GM21526 (cell line): Measurements from ENCODE around the gene ELF5.

Source experiments
- ATAC-seq: cut with Tn5 transposase; IDR thresholded peaks from one replicate; pipeline ENCODE4 v1.9.1; 2021; ENCODE audit warnings: moderate library complexity; ENCODE audit not compliant: unreplicated experiment, low FRiP score

The ELF5 gene

DNA sequence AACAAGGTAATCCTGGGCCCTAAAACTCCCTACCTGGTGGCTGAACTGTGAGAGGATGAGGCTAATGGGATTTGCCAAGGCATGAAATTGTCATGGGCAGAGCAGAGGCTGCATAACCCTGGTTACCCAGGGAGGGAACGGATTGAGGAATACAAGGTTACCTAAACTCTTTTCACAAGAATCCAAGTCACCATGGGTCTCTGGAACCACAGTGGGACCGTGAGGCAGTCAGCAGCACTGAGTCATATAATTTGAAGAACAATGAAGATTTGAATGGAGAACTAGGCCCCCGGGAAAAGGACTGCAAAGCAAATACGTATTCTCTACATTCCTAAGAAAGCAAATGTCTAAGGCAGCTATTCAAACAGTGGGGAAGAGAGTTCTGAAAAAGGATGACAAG, 55.1 kb downstream of the ELF5 start:
- no peak for ATAC-seq

DNA sequence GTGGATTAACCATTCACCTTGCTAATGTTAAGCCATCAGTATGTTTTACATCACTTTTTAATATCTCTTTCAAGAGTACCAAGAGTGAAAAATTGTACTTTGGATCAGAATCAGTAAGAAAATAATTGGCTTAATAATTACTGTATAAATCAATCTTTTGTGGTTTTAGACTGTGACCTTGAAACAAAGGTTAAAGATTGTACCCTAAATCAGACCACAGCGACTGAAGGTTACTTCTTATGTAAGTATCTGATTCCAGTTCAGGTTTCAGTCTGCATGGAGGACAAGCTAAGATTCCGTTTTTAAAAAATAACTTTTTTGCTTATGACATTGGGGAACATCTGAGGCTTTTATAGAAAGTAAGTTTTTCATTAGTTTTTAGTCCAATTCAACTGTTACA, 56.0 kb downstream of the ELF5 start:
- ATAC-seq = no peak

DNA sequence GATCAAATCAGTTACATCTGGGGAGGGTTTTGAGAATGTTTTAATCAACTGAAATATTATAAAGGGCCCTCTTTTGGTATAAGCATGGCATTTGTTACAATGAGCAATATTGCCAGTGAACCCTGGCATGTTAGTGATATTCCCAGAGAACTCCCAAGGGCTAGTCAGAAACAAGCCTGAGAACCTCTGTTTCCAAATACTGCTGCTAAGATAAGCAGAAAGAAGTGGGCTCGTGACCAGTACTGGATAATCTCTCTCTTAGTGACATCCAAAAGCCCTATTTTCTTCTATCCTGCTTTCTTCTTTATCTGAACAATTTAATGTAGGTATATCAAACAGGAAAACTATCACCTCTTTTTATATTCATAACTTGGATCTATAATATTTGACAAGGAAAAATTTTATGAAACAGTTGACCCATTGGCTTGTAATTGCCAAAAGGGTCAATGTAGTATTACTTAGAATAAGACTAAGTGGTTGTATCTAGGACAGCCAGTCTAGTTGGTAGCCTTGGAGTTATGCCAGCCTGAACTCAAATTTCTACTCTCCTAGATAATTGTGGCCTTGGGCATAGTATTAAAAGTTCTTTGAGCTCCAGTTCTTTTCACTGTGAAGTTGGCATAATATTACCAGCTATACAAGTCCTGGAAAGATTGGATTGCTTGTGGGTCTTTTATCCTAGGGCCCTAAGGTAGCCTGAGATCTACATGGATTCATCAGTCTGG, 59.1 kb downstream of the ELF5 start:
- ATAC-seq = no peak

DNA sequence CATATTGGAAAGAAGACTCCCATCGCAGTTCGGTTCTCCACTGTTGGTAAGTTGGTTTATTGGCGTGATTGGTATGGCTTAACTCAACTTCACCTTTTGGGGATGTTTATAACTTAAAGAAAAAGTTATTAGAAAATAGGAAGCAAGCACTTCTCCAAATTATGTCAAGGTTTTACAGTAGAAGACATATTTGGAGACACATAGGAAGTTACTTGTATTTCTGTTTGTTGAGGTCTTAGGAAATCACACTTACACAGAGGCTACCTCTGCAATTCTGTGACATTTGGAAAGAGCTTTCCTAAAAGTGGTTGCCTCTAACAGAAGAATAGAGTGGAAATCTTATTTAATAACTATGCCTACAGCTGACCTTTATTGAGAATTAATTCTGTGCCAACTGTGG, 62.5 kb downstream of the ELF5 start:
- ATAC-seq = no peak

DNA sequence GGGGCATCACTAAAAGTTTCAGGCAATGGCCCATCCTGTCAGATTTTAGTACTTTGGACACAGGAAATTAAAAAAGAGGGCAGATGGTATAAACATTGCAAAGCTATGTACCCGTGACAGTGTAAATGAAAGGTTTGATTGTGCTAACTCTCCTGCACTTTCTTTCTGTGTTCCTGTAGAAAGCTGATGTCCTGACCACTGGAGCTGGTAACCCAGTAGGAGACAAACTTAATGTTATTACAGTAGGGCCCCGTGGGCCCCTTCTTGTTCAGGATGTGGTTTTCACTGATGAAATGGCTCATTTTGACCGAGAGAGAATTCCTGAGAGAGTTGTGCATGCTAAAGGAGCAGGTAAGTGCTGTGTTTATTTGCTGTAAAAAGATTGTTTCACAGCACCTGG, 64.6 kb downstream of the ELF5 start:
- ATAC-seq = no peak

DNA sequence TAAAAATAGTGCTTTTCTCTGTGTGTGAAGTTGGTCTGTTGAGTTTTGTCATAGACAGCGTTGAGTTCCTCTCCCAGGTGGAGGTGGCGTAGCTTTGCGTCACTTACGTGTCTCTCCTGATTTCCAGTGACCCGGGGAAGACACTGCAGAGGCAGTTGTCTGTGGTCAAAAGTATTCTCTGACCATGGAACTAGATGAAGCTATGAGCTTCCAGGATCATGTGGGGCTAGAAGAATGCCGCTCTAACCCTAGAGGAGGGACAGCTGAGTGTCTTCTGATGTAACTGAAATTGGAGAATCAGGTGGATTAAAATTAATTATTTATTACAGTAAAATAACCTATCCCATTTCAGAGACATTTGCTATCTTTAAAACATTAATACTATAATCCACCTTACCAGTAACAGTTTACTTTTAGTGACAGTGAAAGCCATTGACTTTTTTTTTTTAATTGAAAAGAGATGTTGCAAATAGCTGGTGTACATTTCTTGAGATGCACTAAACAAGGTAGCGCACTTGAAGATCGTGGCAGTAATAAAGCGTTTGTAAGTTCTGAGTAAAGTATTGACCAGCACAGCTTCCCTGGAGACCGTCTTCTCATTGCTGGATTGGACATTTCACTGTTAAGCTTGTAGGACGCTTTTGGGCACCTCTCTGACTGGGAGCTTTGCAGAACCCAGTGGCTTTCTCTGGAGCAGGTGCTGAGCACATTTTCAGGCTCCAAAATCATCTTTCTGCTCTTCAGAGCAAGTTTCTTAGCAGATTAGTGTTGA, 65.2 kb downstream of the ELF5 start:
- ATAC-seq = no peak

DNA sequence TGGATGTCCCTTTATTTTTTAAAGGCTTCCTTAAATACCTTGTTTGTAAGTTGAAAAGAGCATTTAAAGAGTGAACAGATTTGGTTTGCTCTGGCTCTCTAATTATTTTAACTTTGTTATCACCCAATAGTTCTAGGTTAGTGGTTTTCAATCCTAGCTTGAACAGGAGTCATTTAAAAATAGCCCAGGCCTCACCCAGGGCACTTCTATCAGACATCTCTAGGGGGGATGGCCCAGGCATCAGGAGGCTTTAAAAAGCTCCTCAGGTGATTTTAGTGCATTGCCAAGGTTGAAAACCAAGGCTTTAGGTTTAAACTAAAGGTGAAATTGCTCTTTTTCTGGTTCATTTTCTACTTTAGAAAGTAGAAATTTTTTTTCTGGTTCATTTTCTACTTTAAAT, 66.5 kb downstream of the ELF5 start:
- no peak for ATAC-seq

DNA sequence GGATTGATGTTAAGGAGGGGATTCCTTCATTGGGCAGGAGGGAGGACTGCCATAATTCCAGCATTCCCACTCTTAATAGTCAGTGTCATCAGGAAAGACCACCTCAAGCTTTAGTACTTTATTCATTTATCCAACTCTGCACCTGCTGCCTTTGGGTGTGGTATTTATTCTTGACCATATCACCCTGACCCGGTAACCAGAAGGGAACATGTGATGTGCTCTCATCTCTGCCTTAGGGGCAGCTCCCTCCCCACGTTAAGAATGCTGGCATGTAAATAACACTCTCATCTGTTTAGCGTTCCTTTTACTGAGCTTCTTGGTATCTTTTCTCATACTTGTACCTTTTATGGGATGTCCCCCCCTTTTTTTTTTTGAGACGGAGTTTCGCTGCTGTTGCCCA, 67.2 kb downstream of the ELF5 start:
- ATAC-seq = no peak

DNA sequence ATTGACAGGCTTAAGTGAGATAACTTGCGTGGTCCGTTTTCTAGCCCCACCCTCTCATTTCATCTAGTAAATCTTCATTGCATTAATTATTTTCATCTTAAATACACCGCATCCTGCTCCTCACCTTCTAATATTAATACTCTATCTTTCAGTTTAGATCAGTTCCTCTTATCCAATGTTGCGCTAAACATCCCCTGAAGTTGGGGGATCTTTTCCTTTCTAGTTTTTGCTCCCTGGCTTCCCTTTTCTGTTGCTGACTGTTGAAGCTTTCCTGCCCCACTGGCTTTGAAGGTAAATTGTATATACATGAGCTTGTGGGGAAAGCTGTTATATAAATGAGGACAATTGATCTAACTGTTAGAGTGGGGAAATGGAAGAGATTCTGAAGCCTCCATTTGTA, 67.6 kb downstream of the ELF5 start:
- ATAC-seq = no peak

DNA sequence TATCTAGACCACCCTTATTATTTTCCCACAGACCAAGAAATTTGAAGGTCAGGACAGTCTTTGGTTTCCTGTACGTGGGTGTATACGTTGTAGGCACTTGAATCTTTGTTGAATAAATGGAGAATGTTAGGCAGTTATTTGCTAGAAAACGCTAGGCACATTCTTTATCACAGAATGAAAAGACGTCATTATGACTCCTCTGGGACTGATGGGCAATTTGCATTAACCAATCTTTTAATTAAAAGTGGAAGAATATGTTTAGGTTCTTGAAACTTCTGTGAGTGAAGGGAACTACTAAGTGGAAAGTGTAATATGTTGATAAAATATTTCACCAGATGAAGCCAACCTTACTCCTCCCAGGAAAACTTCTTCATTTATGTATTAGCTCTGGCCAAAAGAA, 69.2 kb downstream of the ELF5 start:
- no peak for ATAC-seq

DNA sequence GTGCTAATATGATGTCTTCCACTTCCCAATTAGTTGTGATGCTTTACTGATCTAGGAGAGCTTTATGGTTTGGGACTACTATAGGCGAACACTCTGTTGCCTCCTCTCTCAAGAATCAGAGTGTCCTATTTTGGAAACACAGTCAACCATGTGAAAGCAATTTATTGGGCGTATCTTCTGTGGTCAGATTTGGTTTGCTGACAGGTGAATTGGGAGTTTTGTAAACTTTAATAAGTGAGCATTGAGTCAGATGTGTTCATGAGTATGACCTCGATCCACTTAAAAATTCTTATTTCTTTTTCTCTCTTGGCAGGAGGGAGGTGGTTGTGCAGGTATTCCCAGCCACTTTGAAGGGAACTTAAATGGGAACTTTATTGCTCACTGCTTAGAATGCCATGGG, 70.5 kb downstream of the ELF5 start:
- no peak for ATAC-seq

DNA sequence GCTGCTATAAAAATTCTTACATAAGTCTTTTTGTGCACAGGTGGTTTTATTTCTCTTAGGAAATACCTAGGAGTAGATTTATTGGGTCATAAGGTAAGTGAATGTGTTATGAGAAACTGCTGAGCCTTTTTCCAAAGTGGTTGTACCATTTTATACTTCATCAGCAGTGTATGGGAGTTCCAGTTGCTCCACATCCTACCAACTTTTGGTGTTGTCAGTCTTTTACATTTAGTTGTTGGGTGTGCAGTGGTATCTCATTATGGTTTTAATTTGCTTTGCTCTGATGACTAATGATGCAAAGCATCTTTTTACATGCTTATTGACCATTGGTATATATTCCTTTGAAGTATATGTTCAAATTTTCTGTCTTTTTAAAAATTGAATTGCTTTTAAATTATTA, 71.8 kb downstream of the ELF5 start:
- no peak for ATAC-seq

DNA sequence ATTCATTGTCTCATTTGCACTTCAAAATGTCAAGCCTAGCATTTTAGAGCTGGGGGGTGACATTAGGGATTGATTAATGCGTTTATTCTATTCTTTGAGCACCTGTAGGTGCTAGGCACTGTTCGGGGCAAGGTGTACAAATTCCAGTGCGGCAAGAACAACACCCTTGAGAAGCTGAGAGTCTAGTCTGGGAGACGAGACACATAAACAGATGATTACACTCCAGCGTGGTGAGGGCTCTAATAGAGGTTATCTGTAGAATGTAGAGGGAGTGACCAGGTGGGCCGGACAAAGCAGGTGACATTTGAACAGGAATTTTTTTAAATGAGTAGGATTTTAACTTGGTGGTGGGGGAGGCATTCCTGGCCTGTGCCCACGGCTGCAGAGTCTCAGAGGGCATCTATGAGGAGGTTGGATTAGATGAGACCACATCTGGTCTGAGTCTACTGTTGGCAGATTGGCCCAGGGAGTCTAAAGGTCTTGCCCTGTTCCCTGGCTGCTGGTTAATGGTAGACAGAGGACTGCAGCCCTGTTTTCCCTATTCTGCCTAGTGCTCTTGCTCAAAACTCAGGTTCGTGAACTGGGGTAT, 73.9 kb downstream of the ELF5 start:
- no peak for ATAC-seq

DNA sequence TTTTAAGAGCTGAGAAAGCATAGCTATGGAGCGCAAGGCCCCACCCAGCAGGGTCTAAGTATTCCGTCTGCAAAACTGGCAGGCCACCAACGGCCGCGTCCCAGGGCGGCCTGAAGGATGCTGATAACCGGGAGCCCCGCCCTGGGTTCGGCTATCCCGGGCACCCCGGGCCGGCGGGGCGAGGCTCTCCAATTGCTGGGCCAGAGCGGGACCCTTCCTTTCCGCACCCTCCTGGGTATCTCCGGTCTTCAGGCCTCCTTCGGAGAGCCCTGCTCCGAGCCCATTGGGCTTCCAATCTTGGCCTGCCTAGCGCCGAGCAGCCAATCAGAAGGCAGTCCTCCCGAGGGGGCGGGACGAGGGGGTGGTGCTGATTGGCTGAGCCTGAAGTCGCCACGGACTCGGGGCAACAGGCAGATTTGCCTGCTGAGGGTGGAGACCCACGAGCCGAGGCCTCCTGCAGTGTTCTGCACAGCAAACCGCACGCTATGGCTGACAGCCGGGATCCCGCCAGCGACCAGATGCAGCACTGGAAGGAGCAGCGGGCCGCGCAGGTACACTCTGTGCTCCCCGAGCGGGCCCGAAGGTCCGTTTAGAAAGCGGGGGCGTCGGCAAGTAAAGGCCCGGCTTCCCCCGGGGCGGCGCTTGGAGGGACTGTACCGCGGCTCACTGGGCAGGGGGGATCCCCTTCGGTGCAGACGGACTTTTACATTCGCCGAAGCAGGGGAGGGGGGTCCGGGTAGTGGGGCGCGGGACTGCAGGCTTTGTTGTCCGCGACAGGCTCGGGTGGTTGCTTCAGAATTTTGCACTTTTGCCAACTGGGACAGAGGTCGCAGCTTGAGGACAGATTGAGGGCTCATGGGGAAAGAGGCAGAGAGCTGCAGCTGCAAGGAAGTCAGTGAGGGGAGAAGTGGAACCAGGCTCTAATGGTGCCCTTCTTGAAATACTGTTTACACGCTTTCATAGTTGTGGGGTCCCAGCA, 74.8 kb downstream of the ELF5 start, which contains the start of gene CAT:
TSS of gene CAT (plus strand) at position 406 of the 979 bp plus-strand sequence. CDS start at position 486, 80 bp downstream.
- ATAC-seq = peak; percentile 97

DNA sequence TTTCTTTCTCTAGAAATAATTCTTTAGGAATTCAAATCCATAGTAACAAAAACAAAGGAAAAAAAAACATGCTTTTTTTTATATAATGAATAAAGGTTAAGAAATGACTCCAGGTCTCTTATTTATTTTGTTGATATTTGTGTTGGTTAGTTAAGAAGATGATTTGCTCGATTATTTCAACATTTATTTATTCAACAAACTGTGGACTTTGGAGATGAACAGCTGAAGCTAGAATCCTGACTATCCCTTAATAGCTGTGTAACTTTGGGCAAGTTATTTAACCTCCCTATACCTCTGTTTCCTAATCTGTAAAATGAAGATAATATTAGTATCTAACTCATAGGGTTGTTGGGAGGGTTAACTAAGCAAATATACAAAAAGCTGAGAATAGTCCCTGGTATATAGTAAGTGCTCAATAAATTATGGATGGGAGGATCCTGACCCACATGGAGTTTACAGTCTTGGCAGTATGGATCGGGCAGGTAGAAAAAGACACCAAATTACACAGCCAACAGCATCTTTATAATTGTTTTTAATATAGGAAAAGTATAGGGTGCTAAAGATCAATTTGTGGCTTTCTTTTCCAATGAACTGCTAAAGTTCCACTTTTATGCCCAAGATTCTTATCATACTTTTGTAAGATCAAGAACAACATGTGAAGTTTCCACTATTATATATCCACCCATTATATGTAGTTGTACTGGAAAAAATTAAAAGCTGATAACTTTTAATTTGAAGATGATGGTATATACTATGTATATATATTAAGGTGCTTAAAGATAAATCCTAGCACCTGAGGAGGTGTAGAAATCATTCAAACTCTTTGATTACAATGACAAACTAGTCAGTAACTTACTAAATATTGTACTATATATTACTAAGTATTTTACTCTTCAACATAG, 76.1 kb downstream of the ELF5 start:
- no peak for ATAC-seq

DNA sequence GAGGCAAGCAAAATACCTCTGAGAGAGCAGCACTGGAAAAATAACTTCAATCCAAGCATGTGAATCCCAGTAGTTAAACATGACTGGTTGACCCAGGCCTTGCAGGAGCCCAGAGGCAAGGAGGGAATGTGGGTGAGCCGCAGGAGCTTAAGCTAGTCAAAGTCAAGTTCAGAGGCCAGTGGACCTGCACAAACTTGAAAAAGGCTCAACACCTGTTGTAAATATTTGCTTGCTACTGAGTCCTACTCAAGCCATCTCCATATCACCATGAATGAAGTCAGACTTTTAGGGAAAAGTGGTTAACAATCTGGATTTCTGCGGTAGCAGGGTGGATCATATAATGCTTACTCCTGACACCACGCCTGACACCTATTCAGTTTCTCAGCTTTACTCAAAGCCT, 79.7 kb downstream of the ELF5 start:
- no peak for ATAC-seq

DNA sequence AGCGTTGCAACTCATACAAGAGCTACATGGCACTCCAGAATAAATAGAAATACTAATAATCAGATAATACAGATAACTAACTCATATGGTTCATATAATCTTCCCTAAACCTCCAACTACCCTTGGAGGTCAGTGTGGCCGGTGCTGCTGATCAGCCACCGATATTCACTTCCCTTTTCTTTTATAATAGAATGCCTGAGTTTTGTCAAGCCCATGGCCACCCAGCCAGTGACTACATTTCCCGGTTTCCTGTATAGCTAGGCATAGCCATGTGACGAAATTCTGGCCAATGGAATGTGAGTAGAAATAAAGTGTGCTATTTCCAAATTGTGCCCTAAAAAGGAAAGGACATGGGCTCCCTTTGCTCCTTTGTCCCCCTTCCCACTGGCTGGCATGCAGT, 80.8 kb downstream of the ELF5 start:
- no peak for ATAC-seq

DNA sequence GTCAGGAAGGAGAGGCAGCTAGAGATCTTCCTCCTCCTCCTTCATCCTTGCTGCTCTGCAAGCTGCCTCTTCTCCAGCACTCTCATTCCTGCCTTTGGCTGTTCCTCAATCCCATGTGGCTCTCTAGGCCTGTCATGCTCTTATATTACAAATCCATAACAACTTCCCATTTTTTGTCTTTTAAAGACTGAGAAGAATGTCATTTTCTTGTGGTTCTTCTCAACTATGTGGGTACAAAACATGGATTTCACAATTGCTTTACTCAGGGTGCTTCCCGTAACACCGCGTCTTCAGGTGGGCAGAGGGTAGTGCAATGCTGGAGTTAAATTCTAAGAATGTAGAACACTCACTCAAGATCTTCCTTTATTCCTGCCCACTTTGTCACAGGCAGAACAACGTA, 81.6 kb downstream of the ELF5 start:
- no peak for ATAC-seq
